ENCODE results near the gene GPC6.

DNA sequence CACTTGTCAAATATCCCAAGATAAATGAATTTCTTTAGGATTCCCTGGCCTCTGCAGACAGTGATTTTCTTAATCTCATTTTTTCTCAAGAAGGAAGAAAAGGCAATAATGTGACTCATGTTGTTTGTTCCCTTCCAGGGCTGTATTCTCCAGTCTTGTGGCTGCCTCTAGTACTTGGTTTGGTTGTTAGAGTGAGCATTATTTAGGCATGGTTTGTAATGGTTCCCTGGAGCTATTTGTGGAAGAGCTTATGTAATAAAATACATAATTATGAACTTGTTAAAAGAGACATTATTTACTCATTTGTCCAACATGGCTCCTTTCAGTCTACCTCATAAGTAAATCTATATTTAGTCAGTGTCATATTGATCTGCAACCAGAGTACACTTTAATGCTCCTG, 982.5 kb downstream of the GPC6 start:
- no peak for TF ChIP-seq CTCF (IDR thresholded peaks at IDR 0.05)
- no peak for TF ChIP-seq EP300 (IDR thresholded peaks at IDR 0.05)
- TF ChIP-seq POLR2A (IDR thresholded peaks at IDR 0.05) = no peak
